Measurements from ENCODE around the gene TRPM2. TPM values are rescaled to one million over a fixed set of nuclear protein-coding genes. Genes with fewer than 3 reads are reported as not detected.

TRPM2 gene
- total RNA-seq, 1 donor from 2014 or later: 0.09 TPM

DNA sequence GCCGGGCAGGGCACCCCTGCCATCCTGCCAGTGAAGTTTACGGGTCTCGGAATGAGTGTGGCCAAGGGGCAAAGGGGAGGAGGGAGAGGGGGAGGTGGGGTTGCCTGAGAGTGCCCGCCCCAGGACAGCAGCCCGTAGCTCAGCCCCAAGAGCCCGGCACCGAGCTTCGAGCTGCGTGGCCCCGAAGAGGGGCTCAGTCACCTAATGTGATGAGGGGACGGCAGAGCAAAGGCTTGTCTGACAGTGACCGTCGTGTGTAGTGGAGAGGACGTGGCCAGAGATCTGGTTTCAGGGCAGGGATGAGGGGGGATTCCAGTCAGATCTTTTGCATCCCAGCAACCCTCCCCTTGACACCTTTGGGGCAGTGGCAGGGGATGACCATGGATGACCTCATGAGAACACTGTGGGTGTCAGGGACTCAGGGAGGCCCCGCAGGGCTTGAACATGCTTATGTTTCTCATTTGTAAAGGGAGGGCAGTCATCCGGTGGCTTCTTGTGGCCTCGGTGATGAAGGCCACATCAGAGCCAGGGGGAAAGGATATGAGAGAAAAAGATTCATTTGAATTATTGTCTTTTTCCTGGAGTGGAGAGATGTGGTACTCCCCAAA, 1.1 kb upstream of the TRPM2 start:
- Mint-ChIP-seq H3K9me3 (no peaks in the 10 kb centered on the region), H3K4me1 (no peaks in the 10 kb centered on the region), H3K27me3 (ENCODE audit: low read depth) (peaks cover 2% of the 10 kb centered on the region), H3K27ac (no peak overlapping the region), H3K4me3 (no peak overlapping the region), H3K36me3 (no peaks in the 10 kb centered on the region)
- no peak for DNase-seq (ENCODE audit: low spot score in 2 of 2, unreplicated experiment in 2 of 2)
- TF ChIP-seq, protein P1, sequence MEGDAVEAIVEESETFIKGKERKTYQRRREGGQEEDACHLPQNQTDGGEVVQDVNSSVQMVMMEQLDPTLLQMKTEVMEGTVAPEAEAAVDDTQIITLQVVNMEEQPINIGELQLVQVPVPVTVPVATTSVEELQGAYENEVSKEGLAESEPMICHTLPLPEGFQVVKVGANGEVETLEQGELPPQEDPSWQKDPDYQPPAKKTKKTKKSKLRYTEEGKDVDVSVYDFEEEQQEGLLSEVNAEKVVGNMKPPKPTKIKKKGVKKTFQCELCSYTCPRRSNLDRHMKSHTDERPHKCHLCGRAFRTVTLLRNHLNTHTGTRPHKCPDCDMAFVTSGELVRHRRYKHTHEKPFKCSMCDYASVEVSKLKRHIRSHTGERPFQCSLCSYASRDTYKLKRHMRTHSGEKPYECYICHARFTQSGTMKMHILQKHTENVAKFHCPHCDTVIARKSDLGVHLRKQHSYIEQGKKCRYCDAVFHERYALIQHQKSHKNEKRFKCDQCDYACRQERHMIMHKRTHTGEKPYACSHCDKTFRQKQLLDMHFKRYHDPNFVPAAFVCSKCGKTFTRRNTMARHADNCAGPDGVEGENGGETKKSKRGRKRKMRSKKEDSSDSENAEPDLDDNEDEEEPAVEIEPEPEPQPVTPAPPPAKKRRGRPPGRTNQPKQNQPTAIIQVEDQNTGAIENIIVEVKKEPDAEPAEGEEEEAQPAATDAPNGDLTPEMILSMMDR (IDR thresholded peaks at IDR 0.05; ENCODE audit: unreplicated experiment): no peak

DNA sequence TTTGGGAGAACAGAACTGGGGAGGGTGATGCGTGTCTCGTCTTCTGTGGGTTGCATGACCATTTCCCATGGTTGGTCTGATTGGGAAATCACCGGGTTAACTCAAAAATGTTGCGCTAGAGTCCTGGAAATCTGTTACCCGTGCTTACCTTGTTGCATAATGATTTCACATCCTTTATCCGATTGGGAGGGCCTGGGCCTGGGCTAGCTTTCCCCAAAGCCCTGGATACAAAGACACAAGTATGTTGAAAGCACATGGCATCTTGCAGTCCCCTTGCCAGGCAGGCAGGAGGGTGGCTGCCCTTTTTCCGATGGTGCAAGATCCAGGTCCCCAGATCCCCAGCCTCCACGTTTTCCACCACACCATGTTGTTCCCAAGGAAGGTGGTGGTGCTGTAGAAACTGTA, 582 bp downstream of the TRPM2 start:
- Mint-ChIP-seq H3K4me1 (no peaks in the 10 kb centered on the region), H3K27me3 (ENCODE audit: low read depth) (peaks cover 2% of the 10 kb centered on the region), H3K27ac (no peak overlapping the region), H3K4me3 (no peak overlapping the region), H3K9me3 (no peaks in the 10 kb centered on the region), H3K36me3 (no peaks in the 10 kb centered on the region)
- DNase-seq (ENCODE audit: low spot score in 2 of 2, unreplicated experiment in 2 of 2): no peak
- TF ChIP-seq, protein P1 (IDR thresholded peaks at IDR 0.05; ENCODE audit: unreplicated experiment): no peak

DNA sequence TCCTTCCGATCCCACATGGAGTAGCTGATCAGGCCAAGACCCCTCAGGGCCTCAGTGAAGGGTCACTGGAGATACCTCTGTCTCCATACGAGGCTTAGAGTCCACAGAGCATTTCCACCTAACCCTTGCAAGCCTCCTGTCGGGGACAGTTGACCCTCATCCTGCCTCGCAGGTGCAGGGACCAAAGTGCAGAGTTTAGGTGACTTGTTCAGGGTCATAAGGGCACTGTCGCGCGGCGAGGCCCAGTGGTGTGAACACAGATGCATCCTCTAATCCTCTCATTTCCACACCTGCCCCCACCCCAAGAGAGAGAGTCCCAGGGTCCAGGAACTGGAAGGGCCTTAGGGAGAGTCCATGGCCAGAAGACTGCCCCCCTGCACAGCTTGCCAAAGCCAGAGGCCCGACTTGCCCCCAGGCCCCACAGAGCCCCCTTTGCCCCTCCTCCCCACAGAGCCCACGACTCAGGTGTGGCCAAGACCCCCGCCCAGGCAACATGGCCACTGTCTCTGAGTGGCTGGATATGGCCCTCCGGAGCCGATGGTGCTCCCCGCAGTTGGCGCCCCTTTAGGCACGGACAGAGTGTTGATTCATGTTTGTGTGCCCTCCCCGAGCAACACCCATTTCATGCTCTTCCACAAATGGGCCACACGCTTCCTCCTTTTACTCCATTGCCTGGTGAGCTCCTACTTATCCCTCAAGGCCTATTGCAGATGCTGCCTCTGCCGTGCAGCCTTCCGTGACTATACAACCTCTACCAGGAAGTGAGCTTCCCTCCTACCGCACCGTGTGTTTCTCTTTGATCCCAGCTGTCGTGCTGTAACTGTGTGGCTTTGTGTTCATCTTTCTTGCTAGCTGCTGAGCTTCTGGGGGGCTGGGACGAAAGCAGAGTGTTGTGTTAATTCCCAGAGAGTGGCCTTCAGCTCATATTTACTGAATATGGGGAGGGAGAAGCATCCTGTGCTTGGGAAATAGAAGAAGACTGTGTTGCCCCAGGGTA, 1.7 kb downstream of the TRPM2 start:
- Mint-ChIP-seq H3K27ac (no peak overlapping the region), H3K9me3 (no peaks in the 10 kb centered on the region), H3K4me1 (no peaks in the 10 kb centered on the region), H3K36me3 (no peaks in the 10 kb centered on the region), H3K27me3 (ENCODE audit: low read depth) (peaks cover 2% of the 10 kb centered on the region), H3K4me3 (no peak overlapping the region)
- DNase-seq (ENCODE audit: low spot score in 2 of 2, unreplicated experiment in 2 of 2): no peak
- TF ChIP-seq, protein P1 (IDR thresholded peaks at IDR 0.05; ENCODE audit: unreplicated experiment): no peak

DNA sequence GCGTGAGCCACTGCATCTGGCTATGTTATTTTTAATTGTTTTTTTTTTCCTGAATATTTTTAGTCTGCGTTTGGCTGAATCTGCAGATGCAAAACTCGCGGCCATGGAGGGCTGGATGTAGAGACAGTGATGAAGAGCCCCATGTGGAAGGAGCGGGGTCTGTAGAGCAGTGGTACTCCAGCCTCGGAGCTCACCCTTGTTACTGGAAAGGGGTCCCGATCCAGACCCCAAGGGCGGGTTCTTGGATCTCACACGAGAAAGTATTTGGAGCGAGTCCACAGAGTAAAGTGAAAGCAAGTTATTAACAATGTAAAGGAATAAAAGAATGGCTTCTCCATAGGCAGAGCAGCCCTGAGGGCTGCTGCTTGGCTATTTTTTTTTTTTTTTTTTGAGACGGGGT, 2.7 kb downstream of the TRPM2 start:
- TF ChIP-seq, protein P1 (IDR thresholded peaks at IDR 0.05; ENCODE audit: unreplicated experiment): no peak
- Mint-ChIP-seq H3K9me3 (no peaks in the 10 kb centered on the region), H3K4me1 (no peaks in the 10 kb centered on the region), H3K36me3 (no peaks in the 10 kb centered on the region), H3K27ac (no peak overlapping the region), H3K4me3 (no peak overlapping the region), H3K27me3 (ENCODE audit: low read depth) (peaks cover 2% of the 10 kb centered on the region)
- DNase-seq (ENCODE audit: low spot score in 2 of 2, unreplicated experiment in 2 of 2): no peak

DNA sequence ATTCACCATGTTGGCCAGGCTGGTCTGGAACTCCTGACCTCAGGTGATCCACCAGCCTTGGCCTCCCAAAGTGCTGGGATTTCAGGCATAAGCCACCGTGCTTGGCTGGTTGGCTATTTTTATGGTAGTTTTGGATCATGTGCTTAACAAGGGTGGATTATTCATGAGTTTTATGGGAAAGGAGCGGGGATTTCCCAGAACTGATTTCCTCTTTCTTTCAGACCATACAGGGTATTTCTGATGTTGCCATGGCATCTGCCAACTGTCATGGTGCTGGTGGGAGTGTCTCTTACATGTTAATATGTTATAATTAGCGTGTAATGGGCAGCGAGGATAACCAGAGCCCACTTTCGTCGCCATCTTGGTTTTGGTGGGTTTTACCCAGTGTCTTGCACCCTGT, 3.2 kb downstream of the TRPM2 start:
- Mint-ChIP-seq H3K27ac (no peak overlapping the region), H3K9me3 (no peaks in the 10 kb centered on the region), H3K4me1 (no peaks in the 10 kb centered on the region), H3K4me3 (no peak overlapping the region), H3K27me3 (ENCODE audit: low read depth) (peaks cover 2% of the 10 kb centered on the region), H3K36me3 (no peaks in the 10 kb centered on the region)
- DNase-seq (ENCODE audit: low spot score in 2 of 2, unreplicated experiment in 2 of 2): no peak
- TF ChIP-seq, protein P1 (IDR thresholded peaks at IDR 0.05; ENCODE audit: unreplicated experiment): no peak

All from mesothelial cell of epicardium (in vitro differentiated cells).